Activated gamma-delta T cell treated with Interleukin-2 at 50 U/mL for 16 hours (primary cell): Measurements from ENCODE around the gene UNC13A.
"Not testable (repeated sequence)": the region's sequence is repeated elsewhere in the genome, so short reads cannot be mapped to it uniquely, and the experiment has no call there.

Experiments used
- DNase-seq: peaks from one replicate; pipeline ENCODE4 v3.0.0-alpha.2; 2020

The UNC13A gene

DNA sequence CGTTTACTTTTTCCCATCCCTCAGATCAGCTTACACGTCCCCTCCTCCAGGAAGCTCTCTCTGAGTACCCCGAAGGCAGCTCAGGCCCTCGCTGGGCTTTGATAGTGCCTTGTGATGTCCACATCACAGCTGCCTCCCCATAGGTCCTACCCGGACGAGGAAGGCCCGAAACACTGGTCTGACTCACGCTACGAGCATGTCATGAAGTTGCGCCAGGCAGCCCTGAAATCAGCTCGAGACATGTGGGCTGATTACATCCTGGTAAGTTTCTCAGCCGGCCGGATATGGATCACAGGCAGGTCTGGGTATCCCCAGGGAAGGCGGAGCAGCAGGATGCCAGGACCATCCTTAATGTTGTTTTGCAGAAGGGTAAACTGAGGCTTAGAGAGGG is 128.0 kb downstream of the UNC13A start:
- no peak for DNase-seq

DNA sequence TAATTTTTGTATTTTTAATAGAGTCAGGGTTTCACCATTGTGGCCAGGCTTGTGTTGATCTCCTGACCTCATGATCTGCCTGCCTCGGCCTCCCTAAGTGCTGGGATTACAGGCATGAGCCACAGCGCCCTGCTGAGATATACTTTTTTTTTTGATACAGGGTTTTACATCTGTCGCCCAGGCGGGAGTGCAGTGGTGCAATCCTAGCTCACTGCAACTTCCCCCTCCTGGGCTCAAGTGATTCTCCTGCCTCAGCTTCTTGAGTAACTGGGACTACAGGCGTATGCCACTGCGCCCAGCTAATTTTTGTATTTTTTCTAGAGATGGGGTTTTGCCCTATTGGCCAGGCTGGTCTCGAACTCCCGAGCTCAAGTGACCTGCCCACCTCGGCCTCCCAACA is 130.7 kb downstream of the UNC13A start:
- DNase-seq: no peak

DNA sequence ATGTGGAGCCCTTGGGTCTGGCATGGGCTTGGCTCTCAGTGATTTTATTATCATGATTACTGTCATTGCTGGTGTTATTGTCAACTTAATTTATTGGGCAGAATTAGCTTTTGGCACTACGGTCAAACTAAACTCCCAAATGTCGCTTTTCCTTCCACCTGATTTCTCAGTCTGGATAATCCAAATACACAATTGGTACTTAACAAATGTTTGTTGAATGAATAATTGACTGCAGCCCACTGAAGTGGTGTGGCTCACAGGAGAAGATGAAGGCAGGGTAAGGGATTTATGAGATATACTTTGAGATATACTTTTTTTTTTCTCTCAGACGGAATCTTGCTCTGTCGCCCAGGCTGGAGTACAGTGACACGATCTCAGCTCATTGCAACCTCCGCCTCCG is 131.2 kb downstream of the UNC13A start:
- no peak for DNase-seq

DNA sequence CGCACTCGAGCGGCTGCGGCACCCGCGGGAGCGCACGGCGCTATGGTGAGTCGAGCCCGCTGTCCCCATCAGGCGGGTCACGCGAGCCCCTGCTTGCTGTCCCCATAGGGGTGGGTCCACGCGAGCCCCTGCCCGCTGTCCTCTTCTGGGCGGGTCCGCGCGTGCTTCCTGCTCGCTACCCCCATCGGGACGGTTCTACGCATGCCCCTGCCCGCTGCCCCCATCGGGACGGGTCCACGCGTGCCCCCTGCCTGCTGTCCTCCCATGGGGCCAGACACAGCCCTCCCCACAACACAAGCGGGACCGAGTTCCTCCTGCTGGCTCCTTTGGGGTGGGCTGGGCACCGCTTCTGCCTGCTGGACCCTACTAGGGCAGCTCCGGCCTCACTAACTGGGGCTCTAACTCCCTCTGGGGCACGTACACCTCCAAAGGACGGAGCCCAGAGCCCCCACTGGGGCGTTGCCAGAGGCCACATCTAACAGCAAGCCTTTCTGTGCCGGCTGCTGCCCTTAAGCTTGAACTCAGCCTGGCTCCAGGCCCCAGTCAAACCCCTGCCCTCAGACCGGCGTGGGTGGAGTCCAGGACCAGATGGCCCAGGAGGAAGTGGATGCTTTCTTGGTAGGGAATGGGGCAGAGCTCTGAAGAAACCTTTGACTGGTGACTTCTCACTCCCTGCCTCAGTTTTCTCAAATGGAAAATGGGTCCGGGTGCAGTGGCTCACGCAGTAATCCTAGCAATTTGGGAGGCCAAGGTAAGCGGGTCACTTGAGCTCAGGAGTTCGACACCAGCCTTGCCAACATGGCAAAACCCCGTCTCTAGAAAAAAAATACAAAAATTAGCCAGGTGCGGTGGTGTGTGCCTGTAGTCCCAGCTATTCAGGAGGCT is 132.0 kb downstream of the UNC13A start:
- peak; percentile 31 for DNase-seq

DNA sequence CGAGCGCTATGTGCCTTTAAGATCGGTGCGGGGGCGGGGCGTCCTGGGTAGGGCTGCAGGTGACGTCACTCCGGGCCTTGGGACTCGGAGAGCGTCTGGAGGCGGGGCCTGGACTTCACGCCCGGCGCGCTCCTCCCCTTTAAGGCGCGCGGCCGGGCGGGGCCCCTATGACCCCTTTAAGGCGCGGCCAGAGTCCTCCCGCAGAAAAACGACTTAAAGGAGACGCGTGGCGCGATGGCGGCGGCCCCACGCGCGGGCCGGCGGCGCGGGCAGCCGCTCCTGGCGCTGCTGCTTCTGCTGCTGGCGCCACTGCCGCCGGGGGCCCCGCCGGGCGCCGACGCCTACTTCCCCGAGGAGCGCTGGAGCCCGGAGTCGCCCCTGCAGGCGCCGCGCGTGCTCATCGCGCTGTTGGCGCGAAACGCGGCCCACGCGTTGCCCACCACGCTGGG is 132.7 kb downstream of the UNC13A start, which contains the start of gene COLGALT1:
COLGALT1 (plus strand) TSS at position 170 of the 449 bp plus-strand sequence; CDS start at position 235, 65 bp downstream.
- peak; percentile 98 for DNase-seq

DNA sequence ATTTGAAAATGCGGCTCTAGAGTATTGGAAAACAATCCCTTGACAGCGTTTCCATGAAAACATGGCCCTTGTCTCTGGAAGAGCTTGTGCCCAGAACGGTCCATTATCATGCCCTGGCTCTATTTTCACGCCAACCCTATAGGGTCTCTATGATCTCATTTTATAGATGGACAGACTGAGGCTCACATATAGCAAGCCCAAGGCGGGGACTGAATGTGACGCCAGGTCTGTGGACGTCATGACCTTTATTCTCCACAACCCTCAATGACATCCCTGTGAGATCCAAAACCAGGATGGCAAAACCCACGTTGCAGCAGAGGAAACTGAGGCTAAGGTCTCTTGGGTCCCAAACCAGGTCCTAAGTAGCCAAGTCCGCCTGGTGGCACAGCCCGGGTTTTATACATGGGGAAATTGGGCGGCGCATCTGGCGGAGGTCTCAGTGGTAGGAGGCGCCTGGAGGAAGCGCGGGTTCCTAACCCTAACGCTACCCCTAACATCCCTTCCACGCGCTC is 133.1 kb downstream of the UNC13A start:
- no peak for DNase-seq

DNA sequence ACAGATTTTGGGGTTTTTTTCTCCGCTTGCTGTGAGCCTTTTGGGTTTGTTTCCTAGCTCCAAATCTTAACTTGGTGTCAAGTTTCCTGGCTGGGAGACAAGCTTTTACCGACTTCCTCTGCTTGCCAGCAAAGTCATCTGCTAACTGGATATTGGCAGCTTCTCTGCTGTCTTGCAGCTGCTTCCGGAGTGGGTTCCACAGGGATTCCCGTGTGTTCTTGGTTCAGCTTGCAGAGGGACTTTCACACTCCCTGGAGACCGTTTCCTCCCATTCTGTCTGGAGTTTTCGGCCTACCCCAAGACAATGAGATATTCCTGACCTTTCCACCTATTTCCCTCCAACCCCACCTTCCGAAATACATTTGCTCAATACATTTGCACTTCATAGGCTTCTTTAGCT is 134.9 kb downstream of the UNC13A start:
- no peak for DNase-seq

DNA sequence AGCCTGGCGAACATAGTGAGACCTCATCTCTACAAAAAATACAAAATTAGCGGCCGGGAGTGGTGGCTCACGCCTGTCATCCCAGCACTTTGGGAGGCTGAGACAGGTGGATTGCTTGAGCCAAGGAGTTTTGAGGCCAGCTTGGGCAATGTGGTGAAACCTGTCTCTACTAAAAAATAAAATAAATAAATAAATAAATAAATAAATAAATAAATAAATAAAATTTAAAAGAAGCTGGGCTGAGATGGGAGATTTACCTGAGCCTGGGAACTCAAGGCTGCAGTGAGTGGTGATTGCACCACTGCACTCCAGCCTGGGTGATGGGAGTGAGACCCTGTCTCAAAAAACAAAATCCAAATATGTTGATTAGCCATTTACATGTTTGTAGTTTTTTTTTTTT is 135.4 kb downstream of the UNC13A start:
- not testable (repeated sequence) for DNase-seq
